GM19099 (cell line): ENCODE data around the gene SERINC5.

Experiments used
- POLR2A ChIP-seq: IDR thresholded peaks from 3 replicates; pipeline ENCODE4 v1.6.1; 2011; ENCODE audit warnings: low read depth; ENCODE audit not compliant: insufficient read length; ENCODE audit errors: extremely low read depth

The SERINC5 gene

GRCh38 chr5:80067531-80068245, 188.2 kb downstream of the SERINC5 start:
- TF ChIP-seq POLR2A = no peak

GRCh38 chr5:80067016-80067415, 188.8 kb downstream of the SERINC5 start:
- TF ChIP-seq POLR2A = no peak

GRCh38 chr5:80064124-80064523, 191.7 kb downstream of the SERINC5 start:
- no peak for TF ChIP-seq POLR2A
